GM12878 (cell line): ENCODE data around the gene PIEZO2.

Experiments
- GABPA ChIP-seq: IDR thresholded peaks from 2 replicates; pipeline ENCODE4 v1.6.1; 2014; ENCODE audit warnings: antibody characterized with exemption, low read depth, mild to moderate bottlenecking, inconsistent platforms
- HCFC1 ChIP-seq: fragments of 150-350 bp; IDR thresholded peaks from 2 replicates; pipeline ENCODE4 v1.6.1; 2014; ENCODE audit warnings: low read length
- HDAC2 ChIP-seq: fragments of 200-600 bp; sonication (generic); IDR thresholded peaks from 2 replicates; pipeline ENCODE4 v1.6.1; 2017
- NR2C2 ChIP-seq: IDR thresholded peaks from 2 replicates; pipeline ENCODE4 v1.6.1; 2011; ENCODE audit warnings: borderline replicate concordance, low read depth; ENCODE audit not compliant: control insufficient read depth, insufficient read length
- RUNX3 ChIP-seq: IDR thresholded peaks from 2 replicates; pipeline ENCODE4 v1.6.1; 2012; ENCODE audit warnings: low read length, inconsistent platforms
- SIN3A ChIP-seq: IDR thresholded peaks from 2 replicates; pipeline ENCODE4 v1.6.1; 2012; ENCODE audit warnings: low read depth, low read length, improper control_type of control experiment
- SMAD1 ChIP-seq: fragments of 450-650 bp; IDR thresholded peaks from 2 replicates; pipeline ENCODE4 v1.6.1; 2018; ENCODE audit warnings: mild to moderate bottlenecking, low read depth; ENCODE audit not compliant: partially characterized antibody
- SUPT20H ChIP-seq: IDR thresholded peaks from 2 replicates; pipeline ENCODE4 v1.6.1; 2011; ENCODE audit warnings: low read depth, mild to moderate bottlenecking, low read length, moderate library complexity, borderline replicate concordance; ENCODE audit not compliant: control insufficient read depth
- TAF1 ChIP-seq: IDR thresholded peaks from 2 replicates; pipeline ENCODE4 v1.6.1; 2011; ENCODE audit warnings: mild to moderate bottlenecking, low read depth, low read length, borderline replicate concordance
- TF ChIP-seq, protein P1 (sequence below): IDR thresholded peaks from 2 replicates; pipeline ENCODE4 v1.6.1; 2012; ENCODE audit warnings: mild to moderate bottlenecking, low read depth, low read length
- TF ChIP-seq, protein P2 (sequence below), 3 experiments: IDR thresholded peaks in 2 of 3; conservative IDR thresholded peaks in 1 of 3; 2 replicates each; pipeline ENCODE4 v1.5.1; 2011; ENCODE audit warnings: low read depth in 3 of 3, low read length in 3 of 3, mild to moderate bottlenecking in 3 of 3, control low read depth in 2 of 3, moderate library complexity in 2 of 3, inconsistent platforms in 1 of 3, mixed read lengths in 1 of 3; ENCODE audit not compliant: control insufficient read depth in 2 of 3, insufficient read depth in 1 of 3; ENCODE audit errors: extremely low read depth in 1 of 3
- TF ChIP-seq, protein P3 (sequence below): IDR thresholded peaks from 2 replicates; pipeline ENCODE4 v1.6.1; 2011; ENCODE audit warnings: borderline replicate concordance, low read depth, mild to moderate bottlenecking, moderate library complexity, low read length; ENCODE audit not compliant: insufficient read depth, poor library complexity, severe bottlenecking

DNA sequence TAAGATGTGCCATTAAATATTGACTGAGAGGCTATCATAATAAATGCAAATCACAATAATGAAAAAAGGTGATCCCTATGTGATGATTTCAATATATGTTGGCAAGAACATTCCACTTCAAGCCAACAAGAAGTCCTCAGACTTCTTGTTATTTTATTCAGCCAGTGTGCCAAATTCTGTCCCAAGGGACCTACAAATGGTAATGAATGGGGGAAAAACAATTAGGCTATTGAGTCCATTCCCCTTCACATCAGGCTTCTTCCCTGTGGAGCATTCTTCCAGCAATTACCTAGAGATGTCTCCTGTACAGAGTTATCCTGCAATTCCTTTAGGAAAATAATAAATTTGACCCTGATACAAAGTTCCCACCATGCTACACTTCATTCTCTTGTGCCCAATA is 144.4 kb downstream of the PIEZO2 start:
- TF ChIP-seq HDAC2 (no peak), HCFC1 (no peak), NR2C2 (no peak), GABPA (no peak), SIN3A (no peak), RUNX3 (no peak), SMAD1 (no peak), TAF1 (no peak), SUPT20H (no peak)
- TF ChIP-seq, protein P1, sequence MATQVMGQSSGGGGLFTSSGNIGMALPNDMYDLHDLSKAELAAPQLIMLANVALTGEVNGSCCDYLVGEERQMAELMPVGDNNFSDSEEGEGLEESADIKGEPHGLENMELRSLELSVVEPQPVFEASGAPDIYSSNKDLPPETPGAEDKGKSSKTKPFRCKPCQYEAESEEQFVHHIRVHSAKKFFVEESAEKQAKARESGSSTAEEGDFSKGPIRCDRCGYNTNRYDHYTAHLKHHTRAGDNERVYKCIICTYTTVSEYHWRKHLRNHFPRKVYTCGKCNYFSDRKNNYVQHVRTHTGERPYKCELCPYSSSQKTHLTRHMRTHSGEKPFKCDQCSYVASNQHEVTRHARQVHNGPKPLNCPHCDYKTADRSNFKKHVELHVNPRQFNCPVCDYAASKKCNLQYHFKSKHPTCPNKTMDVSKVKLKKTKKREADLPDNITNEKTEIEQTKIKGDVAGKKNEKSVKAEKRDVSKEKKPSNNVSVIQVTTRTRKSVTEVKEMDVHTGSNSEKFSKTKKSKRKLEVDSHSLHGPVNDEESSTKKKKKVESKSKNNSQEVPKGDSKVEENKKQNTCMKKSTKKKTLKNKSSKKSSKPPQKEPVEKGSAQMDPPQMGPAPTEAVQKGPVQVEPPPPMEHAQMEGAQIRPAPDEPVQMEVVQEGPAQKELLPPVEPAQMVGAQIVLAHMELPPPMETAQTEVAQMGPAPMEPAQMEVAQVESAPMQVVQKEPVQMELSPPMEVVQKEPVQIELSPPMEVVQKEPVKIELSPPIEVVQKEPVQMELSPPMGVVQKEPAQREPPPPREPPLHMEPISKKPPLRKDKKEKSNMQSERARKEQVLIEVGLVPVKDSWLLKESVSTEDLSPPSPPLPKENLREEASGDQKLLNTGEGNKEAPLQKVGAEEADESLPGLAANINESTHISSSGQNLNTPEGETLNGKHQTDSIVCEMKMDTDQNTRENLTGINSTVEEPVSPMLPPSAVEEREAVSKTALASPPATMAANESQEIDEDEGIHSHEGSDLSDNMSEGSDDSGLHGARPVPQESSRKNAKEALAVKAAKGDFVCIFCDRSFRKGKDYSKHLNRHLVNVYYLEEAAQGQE: no peak
- TF ChIP-seq, protein P2, sequence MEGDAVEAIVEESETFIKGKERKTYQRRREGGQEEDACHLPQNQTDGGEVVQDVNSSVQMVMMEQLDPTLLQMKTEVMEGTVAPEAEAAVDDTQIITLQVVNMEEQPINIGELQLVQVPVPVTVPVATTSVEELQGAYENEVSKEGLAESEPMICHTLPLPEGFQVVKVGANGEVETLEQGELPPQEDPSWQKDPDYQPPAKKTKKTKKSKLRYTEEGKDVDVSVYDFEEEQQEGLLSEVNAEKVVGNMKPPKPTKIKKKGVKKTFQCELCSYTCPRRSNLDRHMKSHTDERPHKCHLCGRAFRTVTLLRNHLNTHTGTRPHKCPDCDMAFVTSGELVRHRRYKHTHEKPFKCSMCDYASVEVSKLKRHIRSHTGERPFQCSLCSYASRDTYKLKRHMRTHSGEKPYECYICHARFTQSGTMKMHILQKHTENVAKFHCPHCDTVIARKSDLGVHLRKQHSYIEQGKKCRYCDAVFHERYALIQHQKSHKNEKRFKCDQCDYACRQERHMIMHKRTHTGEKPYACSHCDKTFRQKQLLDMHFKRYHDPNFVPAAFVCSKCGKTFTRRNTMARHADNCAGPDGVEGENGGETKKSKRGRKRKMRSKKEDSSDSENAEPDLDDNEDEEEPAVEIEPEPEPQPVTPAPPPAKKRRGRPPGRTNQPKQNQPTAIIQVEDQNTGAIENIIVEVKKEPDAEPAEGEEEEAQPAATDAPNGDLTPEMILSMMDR (IDR thresholded peaks at IDR 0.05 in 2 of 3, conservative IDR thresholded peaks at IDR 0.05 in 1 of 3; ENCODE audit: control insufficient read depth in 2 of 3, extremely low read depth in 1 of 3, insufficient read depth in 1 of 3, low read depth in 3 of 3, low read length in 3 of 3): no peak
- TF ChIP-seq, protein P3, sequence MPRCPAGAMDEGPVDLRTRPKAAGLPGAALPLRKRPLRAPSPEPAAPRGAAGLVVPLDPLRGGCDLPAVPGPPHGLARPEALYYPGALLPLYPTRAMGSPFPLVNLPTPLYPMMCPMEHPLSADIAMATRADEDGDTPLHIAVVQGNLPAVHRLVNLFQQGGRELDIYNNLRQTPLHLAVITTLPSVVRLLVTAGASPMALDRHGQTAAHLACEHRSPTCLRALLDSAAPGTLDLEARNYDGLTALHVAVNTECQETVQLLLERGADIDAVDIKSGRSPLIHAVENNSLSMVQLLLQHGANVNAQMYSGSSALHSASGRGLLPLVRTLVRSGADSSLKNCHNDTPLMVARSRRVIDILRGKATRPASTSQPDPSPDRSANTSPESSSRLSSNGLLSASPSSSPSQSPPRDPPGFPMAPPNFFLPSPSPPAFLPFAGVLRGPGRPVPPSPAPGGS: no peak
